Naive thymus-derived CD8-positive, alpha-beta T cell (primary cell): Measurements from ENCODE around the gene ALKBH5. TPM values are rescaled to one million over a fixed set of nuclear protein-coding genes. Genes with fewer than 3 reads are reported as not detected.
A peak's percentile ranks its signal among the peaks of the same experiment; 100 is the strongest.

Source experiments
- ATAC-seq, 2 donors: fragments of 150-1000 bp; cut with Tn5 transposase in 1 of 2; sonication (Bioruptor Pico), chemical (Tn5 transposase) in 1 of 2; 1 replicate in 1 of 2; 2 replicates in 1 of 2; pipeline ENCODE4 v1.10.0; 2021; ENCODE audit warnings: mild to moderate bottlenecking in 2 of 2, moderate library complexity in 2 of 2
- POLR2A ChIA-PET: fragments of 350-600 bp; sonication (Branson Sonifier 250); formaldehyde crosslinking; loops from one replicate; lab custom pipeline; 2021; ENCODE audit warnings: antibody characterized with exemption; lab: Charles Lee
- DNase-seq, 10 donors: peaks; one replicate each; pipeline versions ENCODE4 v3.0.0 to v3.0.0-alpha.2; 2020 to 2022
- H3K27ac Mint-ChIP-seq, 10 donors: one replicate each; pipeline ENCODE4 v1.8.0; 2020 to 2022; ENCODE audit warnings: mild to moderate bottlenecking in 10 of 10, mixed read lengths in 10 of 10, moderate library complexity in 4 of 10, inconsistent platforms in 1 of 10
- H3K27me3 Mint-ChIP-seq, 5 donors: one replicate each; pipeline ENCODE4 v1.8.0; 2021 to 2022; ENCODE audit warnings: mixed read lengths in 5 of 5
- H3K36me3 Mint-ChIP-seq, 3 donors: one replicate each; pipeline ENCODE4 v1.8.0; 2020 to 2022; ENCODE audit warnings: mixed read lengths in 3 of 3, mild to moderate bottlenecking in 2 of 3, inconsistent platforms in 1 of 3
- H3K4me1 Mint-ChIP-seq, 4 donors: one replicate each; pipeline ENCODE4 v1.8.0; 2021 to 2022; ENCODE audit warnings: mixed read lengths in 4 of 4
- H3K4me3 Mint-ChIP-seq, 10 donors: one replicate each; pipeline ENCODE4 v1.8.0; 2020 to 2022; ENCODE audit warnings: mild to moderate bottlenecking in 10 of 10, mixed read lengths in 10 of 10, moderate library complexity in 6 of 10, inconsistent platforms in 1 of 10
- H3K9me3 Mint-ChIP-seq, 9 donors: one replicate each; pipeline ENCODE4 v1.8.0; 2020 to 2022; ENCODE audit warnings: mixed read lengths in 9 of 9, mild to moderate bottlenecking in 3 of 9, inconsistent platforms in 1 of 9, moderate library complexity in 1 of 9
- polyA plus RNA-seq, 3 donors: library from polyadenylated mRNA; unstranded; fragments of 300-500 nt; fragmentation: Illumina TruSeq; gene quantifications; one replicate each; pipeline ENCODE4 v1.2.3, GENCODE V29; 2021
- total RNA-seq, 8 experiments: library from RNA in 2 of 8; stranded (reverse) in 2 of 8; gene quantifications; one replicate each; pipeline ENCODE4 v1.2.3 and lab custom pipeline; 2021 to 2026

The ALKBH5 gene
- total and polyA plus RNA-seq, 5 experiments from 2014 or later, result 109 to 148 (median 125) TPM

DNA sequence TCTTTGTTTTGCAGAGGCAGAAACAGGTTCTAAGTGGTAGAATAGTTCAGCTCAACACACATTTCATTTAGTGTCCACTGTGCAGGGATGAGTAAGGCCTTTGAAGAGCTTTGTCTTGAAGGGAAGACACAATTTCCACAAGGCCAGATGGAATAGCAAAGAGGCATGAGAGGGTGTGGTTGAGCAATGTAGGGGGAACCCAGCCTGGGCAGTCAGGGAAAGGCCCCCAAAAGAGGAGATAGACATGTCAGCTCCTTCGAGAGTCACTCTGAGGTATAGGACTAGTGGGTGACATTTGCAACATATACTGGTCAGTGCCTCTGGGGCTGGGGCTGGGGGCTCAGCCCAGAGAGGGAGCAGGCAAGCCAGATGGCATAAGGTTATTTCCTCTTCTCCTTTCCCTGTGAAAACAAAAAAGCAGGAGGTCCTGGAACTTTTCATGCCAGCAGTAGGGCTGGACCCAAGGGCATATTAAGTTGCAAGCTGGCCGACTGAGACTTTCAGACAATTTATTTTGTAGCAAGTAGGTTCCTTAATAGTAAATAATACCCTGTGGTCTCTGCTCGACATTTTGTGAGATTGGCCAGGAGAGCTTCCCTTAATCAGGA is 7.1 kb downstream of the ALKBH5 start:
- peak overlapping the region in 9 of 10 donors; percentile 41 to 77 (median 57) for H3K4me3 Mint-ChIP-seq
- no peak for ATAC-seq
- H3K9me3 Mint-ChIP-seq, result no peaks in the 10 kb centered on the region
- H3K4me1 Mint-ChIP-seq, result peaks cover 48 to 88% (median 86%) of the 10 kb centered on the region in 4 donors
- DNase-seq, result no peak
- H3K36me3 Mint-ChIP-seq, result peaks cover 0 to 73% (median 2%) of the 10 kb centered on the region in 3 donors
- POLR2A ChIA-PET, result interaction anchor here (1.0 to 3.5 kb wide), 2 partner anchors 7 to 11 kb away, joined by 3 to 17 read pairs; partner anchors contain the start of gene ALKBH5
- H3K27me3 Mint-ChIP-seq, result no peaks in the 10 kb centered on the region
- peak overlapping the region in 9 of 10 donors; percentile 32 to 87 (median 60) for H3K27ac Mint-ChIP-seq

GRCh38 chr17:18191236-18191667 is 7.6 kb downstream of the ALKBH5 start:
- ATAC-seq (no peak), DNase-seq (no peak)
- peaks cover 48 to 87% (median 86%) of the 10 kb centered on the region in 4 donors for H3K4me1 Mint-ChIP-seq
- H3K27ac Mint-ChIP-seq, result peak overlapping the region; percentile 16 to 86 (median 59)
- peaks cover 0 to 75% (median 2%) of the 10 kb centered on the region in 3 donors for H3K36me3 Mint-ChIP-seq
- POLR2A ChIA-PET, result interaction anchor here (1.0 to 3.5 kb wide), 2 partner anchors 7 to 12 kb away, joined by 3 to 17 read pairs; partner anchors contain the start of gene ALKBH5
- H3K9me3 Mint-ChIP-seq, result no peaks in the 10 kb centered on the region
- peak overlapping the region; percentile 19 to 77 (median 47) for H3K4me3 Mint-ChIP-seq
- H3K27me3 Mint-ChIP-seq, result no peaks in the 10 kb centered on the region

DNA sequence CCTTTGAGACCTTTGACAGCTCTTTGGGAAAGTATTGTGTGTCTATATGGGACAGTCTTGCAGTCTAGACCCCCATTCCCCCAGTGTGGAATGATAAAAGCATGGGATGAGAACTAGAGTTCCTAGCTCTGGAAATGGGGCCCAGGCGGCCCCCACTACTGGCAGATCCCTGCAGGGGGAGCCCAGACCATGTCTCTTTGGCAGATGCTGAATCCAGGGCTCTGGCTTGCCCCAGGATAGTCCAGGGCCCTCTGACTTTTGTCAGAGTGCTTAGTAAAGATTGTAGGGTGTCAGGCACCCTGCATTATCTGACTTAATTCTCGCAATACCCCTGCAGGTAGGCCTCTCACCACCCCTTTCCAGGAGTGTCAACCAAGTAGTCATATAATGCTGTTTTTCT is 8.3 kb downstream of the ALKBH5 start:
- no peaks in the 10 kb centered on the region for H3K9me3 Mint-ChIP-seq
- H3K27me3 Mint-ChIP-seq, result no peaks in the 10 kb centered on the region
- peaks cover 42 to 87% (median 84%) of the 10 kb centered on the region in 4 donors for H3K4me1 Mint-ChIP-seq
- no peak for DNase-seq
- ATAC-seq, result peak; percentile 44 to 57
- POLR2A ChIA-PET, result interaction anchor here (3.5 kb wide), 1 partner anchor 8 kb away, joined by 17 read pairs; the partner anchor contains the start of gene ALKBH5
- peaks cover 0 to 78% (median 2%) of the 10 kb centered on the region in 3 donors for H3K36me3 Mint-ChIP-seq
- peak overlapping the region in 5 of 10 donors; percentile 30 to 68 (median 53) for H3K4me3 Mint-ChIP-seq
- H3K27ac Mint-ChIP-seq, result peak overlapping the region; percentile 0 to 86 (median 38)

- ATAC-seq, result no peak
- Mint-ChIP-seq H3K9me3 (no peaks in the 10 kb centered on the region), H3K36me3 (peaks cover 0 to 80% (median 7%) of the 10 kb centered on the region in 3 donors), H3K27ac (peak overlapping the region in 3 of 10 donors; percentile 15 to 57 (median 20)), H3K4me3 (no peak overlapping the region), H3K27me3 (no peaks in the 10 kb centered on the region), H3K4me1 (peaks cover 42 to 92% (median 85%) of the 10 kb centered on the region in 4 donors)
- no peak for DNase-seq
- POLR2A ChIA-PET, result interaction anchor here (3.5 kb wide), 1 partner anchor 11 kb away, joined by 17 read pairs; the partner anchor contains the start of gene ALKBH5
These were observed 10.8 kb downstream of the ALKBH5 start for GRCh38 chr17:18194394-18194793.

DNA sequence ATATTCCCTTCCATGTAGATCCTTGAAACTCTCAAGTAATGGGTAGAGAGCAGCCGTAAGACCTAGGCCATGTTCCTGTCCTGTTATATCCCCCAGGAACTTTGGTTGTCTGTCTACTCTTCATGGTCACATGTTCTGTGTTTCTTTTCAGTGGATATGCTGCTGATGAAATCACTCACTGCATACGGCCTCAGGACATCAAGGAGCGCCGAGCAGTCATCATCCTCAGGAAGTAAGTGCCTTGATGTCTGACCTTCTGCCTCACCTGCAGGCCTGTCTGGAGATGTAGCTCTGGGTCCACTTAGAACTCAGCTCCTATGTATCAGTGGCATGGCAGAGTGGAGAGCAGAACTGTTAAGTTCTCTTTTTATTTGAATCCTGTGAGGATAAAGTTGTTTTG is 11.2 kb downstream of the ALKBH5 start:
- no peak for ATAC-seq
- H3K27me3 Mint-ChIP-seq, result no peaks in the 10 kb centered on the region
- H3K4me3 Mint-ChIP-seq, result peak overlapping the region in 1 of 10 donors; percentile 4
- no peaks in the 10 kb centered on the region for H3K9me3 Mint-ChIP-seq
- peaks cover 0 to 80% (median 6%) of the 10 kb centered on the region in 3 donors for H3K36me3 Mint-ChIP-seq
- no peak for DNase-seq
- H3K27ac Mint-ChIP-seq, result peak overlapping the region in 4 of 10 donors; percentile 19 to 73 (median 38)
- POLR2A ChIA-PET, result no interaction called here
- peaks cover 42 to 92% (median 83%) of the 10 kb centered on the region in 4 donors for H3K4me1 Mint-ChIP-seq

DNA sequence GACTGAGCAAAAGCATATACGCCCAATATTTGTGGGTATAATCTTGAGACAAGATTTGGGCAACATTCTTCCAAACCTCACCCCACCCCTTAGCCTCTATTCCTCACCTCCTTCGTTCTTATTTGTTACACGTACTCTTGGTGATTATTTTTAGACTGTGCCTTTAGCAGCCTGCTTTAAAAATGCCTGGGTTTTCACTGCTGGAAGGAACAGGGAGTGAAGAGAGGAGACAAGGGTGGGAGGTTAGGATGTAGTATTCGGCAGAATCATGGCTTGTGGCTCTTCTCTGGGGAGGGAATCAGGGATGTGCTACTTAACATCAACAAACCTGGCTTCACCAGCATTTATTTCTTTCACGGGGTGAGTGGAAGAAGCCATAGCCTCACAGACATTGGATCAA is 11.6 kb downstream of the ALKBH5 start:
- peaks cover 40 to 92% (median 80%) of the 10 kb centered on the region in 4 donors for H3K4me1 Mint-ChIP-seq
- no peak for ATAC-seq
- H3K4me3 Mint-ChIP-seq, result peak overlapping the region in 1 of 10 donors; percentile 1
- peaks cover 0 to 79% (median 6%) of the 10 kb centered on the region in 3 donors for H3K36me3 Mint-ChIP-seq
- no peaks in the 10 kb centered on the region for H3K9me3 Mint-ChIP-seq
- DNase-seq, result no peak
- H3K27ac Mint-ChIP-seq, result peak overlapping the region in 5 of 10 donors; percentile 20 to 82 (median 60)
- H3K27me3 Mint-ChIP-seq, result no peaks in the 10 kb centered on the region
- POLR2A ChIA-PET, result interaction anchor here (1.5 kb wide), 1 partner anchor 9 kb away, joined by 3 read pairs; no protein-coding TSS in a partner anchor

DNA sequence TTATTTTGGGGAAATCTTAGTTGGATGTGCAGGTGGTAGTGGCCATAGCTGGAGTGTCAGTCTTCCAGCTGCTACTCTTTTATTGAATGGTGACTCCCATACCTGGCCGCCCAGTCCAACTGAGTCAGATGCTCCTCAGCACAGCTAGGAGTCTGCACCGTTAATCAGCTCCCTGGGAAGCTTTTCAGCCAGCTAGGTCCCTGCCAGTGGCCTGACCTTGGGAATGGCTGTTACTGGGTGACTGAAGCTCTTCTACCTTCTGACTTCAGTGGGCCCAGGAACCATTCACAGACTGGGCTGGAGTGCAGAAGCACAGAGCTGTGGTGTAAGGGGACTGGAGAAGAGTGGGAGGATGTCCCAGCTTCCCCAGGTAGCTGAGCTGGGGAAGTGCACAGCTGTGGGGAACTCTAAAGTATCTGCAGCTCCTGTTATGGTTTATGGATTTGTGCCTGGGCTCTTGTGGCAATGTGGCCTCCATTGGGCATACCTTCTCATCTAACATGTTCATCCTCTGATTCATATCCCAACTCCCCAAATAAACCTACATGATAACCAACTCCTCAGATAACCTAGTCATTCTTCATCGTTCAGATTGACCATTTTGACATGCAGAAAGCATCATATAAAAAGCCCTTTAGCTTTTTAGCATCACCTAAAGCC is 14.0 kb downstream of the ALKBH5 start:
- Mint-ChIP-seq H3K4me3 (peak overlapping the region in 2 of 10 donors; percentile 34 to 50), H3K27me3 (no peaks in the 10 kb centered on the region), H3K27ac (peak overlapping the region in 8 of 10 donors; percentile 0 to 84 (median 48)), H3K36me3 (peaks cover 0 to 85% (median 6%) of the 10 kb centered on the region in 3 donors), H3K4me1 (peaks cover 41 to 89% (median 69%) of the 10 kb centered on the region in 4 donors), H3K9me3 (no peaks in the 10 kb centered on the region)
- DNase-seq, result no peak
- POLR2A ChIA-PET, result interaction anchor here (1.7 kb wide), 1 partner anchor 15 kb away, joined by 7 read pairs; the partner anchor contains the start of gene ALKBH5
- no peak for ATAC-seq

GRCh38 chr17:18198530-18198929 is 14.9 kb downstream of the ALKBH5 start:
- no peaks in the 10 kb centered on the region for H3K27me3 Mint-ChIP-seq
- ATAC-seq (no peak), DNase-seq (no peak)
- H3K36me3 Mint-ChIP-seq, result peaks cover 0 to 85% (median 6%) of the 10 kb centered on the region in 3 donors
- peaks cover 43 to 91% (median 69%) of the 10 kb centered on the region in 4 donors for H3K4me1 Mint-ChIP-seq
- H3K4me3 Mint-ChIP-seq, result peak overlapping the region in 2 of 10 donors; percentile 34 to 50
- POLR2A ChIA-PET, result interaction anchor here (0.6 to 1.7 kb wide), 2 partner anchors 16 to 168 kb away, joined by 5 to 7 read pairs; partner anchors contain the start of gene ALKBH5
- H3K27ac Mint-ChIP-seq, result peak overlapping the region in 7 of 10 donors; percentile 2 to 84 (median 74)
- H3K9me3 Mint-ChIP-seq, result no peaks in the 10 kb centered on the region

GRCh38 chr17:18201108-18201507 is 17.5 kb downstream of the ALKBH5 start:
- no peaks in the 10 kb centered on the region for H3K27me3 Mint-ChIP-seq
- peaks cover 0 to 84% (median 6%) of the 10 kb centered on the region in 3 donors for H3K36me3 Mint-ChIP-seq
- H3K4me3 Mint-ChIP-seq, result peak overlapping the region in 1 of 10 donors; percentile 14
- no peaks in the 10 kb centered on the region for H3K9me3 Mint-ChIP-seq
- POLR2A ChIA-PET, result interaction anchor here (0.6 kb wide), 1 partner anchor 506 kb away, joined by 4 read pairs; no protein-coding TSS in a partner anchor
- peaks cover 33 to 75% (median 49%) of the 10 kb centered on the region in 4 donors for H3K4me1 Mint-ChIP-seq
- H3K27ac Mint-ChIP-seq, result peak overlapping the region in 4 of 10 donors; percentile 21 to 74 (median 69)
- DNase-seq, result no peak
- no peak for ATAC-seq

DNA sequence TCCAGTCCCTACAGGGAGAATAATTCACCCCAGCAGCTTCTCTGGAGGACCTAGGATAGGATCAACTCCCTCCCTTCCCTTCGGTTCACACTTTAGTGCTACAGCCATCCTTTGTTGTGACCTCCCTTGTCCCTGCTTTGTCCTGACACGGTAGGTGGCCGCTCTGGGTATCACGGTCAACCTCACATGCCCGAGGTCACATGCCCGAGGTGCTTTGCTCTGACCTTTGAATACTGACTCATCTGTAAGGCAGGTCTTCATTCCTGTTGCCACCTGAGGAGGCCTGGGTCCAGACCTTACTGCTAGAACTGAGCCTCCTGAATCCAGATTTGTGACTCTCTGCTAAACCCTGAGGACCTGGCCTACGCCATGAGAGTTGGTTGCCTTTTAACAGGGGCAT is 19.7 kb downstream of the ALKBH5 start:
- Mint-ChIP-seq H3K27ac (peak overlapping the region in 3 of 10 donors; percentile 79 to 89 (median 79)), H3K9me3 (no peaks in the 10 kb centered on the region), H3K27me3 (no peaks in the 10 kb centered on the region), H3K4me1 (peaks cover 22 to 54% (median 32%) of the 10 kb centered on the region in 4 donors), H3K4me3 (no peak overlapping the region), H3K36me3 (peaks cover 0 to 83% (median 8%) of the 10 kb centered on the region in 3 donors)
- POLR2A ChIA-PET, result no interaction called here
- DNase-seq, result no peak
- ATAC-seq, result no peak

GRCh38 chr17:18205861-18206260 is 22.2 kb downstream of the ALKBH5 start:
- H3K36me3 Mint-ChIP-seq, result peaks cover 0 to 86% (median 10%) of the 10 kb centered on the region in 3 donors
- peak overlapping the region in 7 of 10 donors; percentile 12 to 75 (median 41) for H3K27ac Mint-ChIP-seq

GRCh38 chr17:18206962-18207361 is 23.3 kb downstream of the ALKBH5 start:
- Mint-ChIP-seq H3K9me3 (no peaks in the 10 kb centered on the region), H3K27ac (peak overlapping the region in 1 of 10 donors; percentile 40), H3K36me3 (peaks cover 0 to 87% (median 10%) of the 10 kb centered on the region in 3 donors), H3K27me3 (no peaks in the 10 kb centered on the region), H3K4me3 (no peak overlapping the region), H3K4me1 (peaks cover 2 to 17% (median 9%) of the 10 kb centered on the region in 4 donors)
- DNase-seq (no peak), ATAC-seq (no peak)
- POLR2A ChIA-PET, result interaction anchor here (0.7 kb wide), 1 partner anchor 22 kb away, joined by 5 read pairs; no protein-coding TSS in a partner anchor

More at GRCh38 chr17:18205861-18206260, 22.2 kb downstream of the ALKBH5 start:
- no peaks in the 10 kb centered on the region for H3K9me3 Mint-ChIP-seq
- no peak overlapping the region for H3K4me3 Mint-ChIP-seq
- H3K4me1 Mint-ChIP-seq, result peaks cover 6 to 28% (median 13%) of the 10 kb centered on the region in 4 donors
- ATAC-seq (no peak), DNase-seq (no peak)
- POLR2A ChIA-PET, result no interaction called here
- no peaks in the 10 kb centered on the region for H3K27me3 Mint-ChIP-seq
